Neural cell (in vitro differentiated cells): ENCODE results near the gene GRHL1. TPM values are rescaled to one million over a fixed set of nuclear protein-coding genes. Genes with fewer than 3 reads are reported as not detected.

ENCODE experiments used
- H2AFZ ChIP-seq: fragments of 200-600, 300-800 bp; sonication (generic), shearing (Covaris generic); 2 replicates; pipeline ENCODE4 v1.6.0; 2014; ENCODE audit warnings: low read depth, mild to moderate bottlenecking, antibody characterized with exemption, low read length, moderate library complexity
- H3F3A ChIP-seq: fragments of 200-600 bp; shearing (Covaris generic); 2 replicates; pipeline ENCODE4 v1.6.1; 2016; ENCODE audit warnings: mild to moderate bottlenecking, moderate library complexity, mixed read lengths, antibody characterized with exemption, low read length; ENCODE audit not compliant: insufficient read depth, poor library complexity, severe bottlenecking
- H3K27ac ChIP-seq: fragments of 200-600, 300-800 bp; sonication (generic), shearing (Covaris generic); 2 replicates; pipeline ENCODE4 v1.5.1; 2014; ENCODE audit warnings: mild to moderate bottlenecking, low read length, moderate library complexity
- H3K27me3 ChIP-seq: fragments of 300-800, 200-600 bp; sonication (generic), shearing (Covaris generic); 2 replicates; pipeline ENCODE4 v1.6.0; 2014; ENCODE audit warnings: mild to moderate bottlenecking, low read depth, low read length, moderate library complexity; ENCODE audit not compliant: insufficient read depth
- H3K36me3 ChIP-seq: fragments of 300-800, 200-600 bp; sonication (generic), shearing (Covaris generic); 2 replicates; pipeline ENCODE4 v1.5.1; 2014; ENCODE audit warnings: mild to moderate bottlenecking, antibody characterized with exemption, low read length, moderate library complexity; ENCODE audit not compliant: insufficient read depth
- H3K4me2 ChIP-seq: fragments of 300-800, 200-600 bp; sonication (generic), shearing (Covaris generic); 2 replicates; pipeline ENCODE4 v1.6.0; 2014; ENCODE audit warnings: mild to moderate bottlenecking, low read length
- H3K4me3 ChIP-seq: fragments of 300-800, 200-600 bp; sonication (generic), shearing (Covaris generic); 2 replicates; pipeline ENCODE4 v1.5.1; 2014; ENCODE audit warnings: mild to moderate bottlenecking, low read length, moderate library complexity
- H3K79me2 ChIP-seq: fragments of 200-600 bp; shearing (Covaris generic); replicated peaks from 2 replicates; pipeline ENCODE4 v1.6.0; 2014; ENCODE audit warnings: mild to moderate bottlenecking, low read length, moderate library complexity; ENCODE audit not compliant: insufficient read depth
- H3K9ac ChIP-seq: fragments of 300-800, 200-600 bp; sonication (generic), shearing (Covaris generic); 2 replicates; pipeline ENCODE4 v1.6.1; 2016; ENCODE audit warnings: mild to moderate bottlenecking, low read length, mixed read lengths
- H3K9me2 ChIP-seq: fragments of 200-600 bp; shearing (Covaris generic); 2 replicates; pipeline ENCODE4 v1.6.1; 2016; ENCODE audit warnings: mild to moderate bottlenecking, low read length, mixed read lengths; ENCODE audit not compliant: insufficient read depth
- H3K9me3 ChIP-seq: fragments of 200-600, 300-800 bp; sonication (generic), shearing (Covaris generic); 2 replicates; pipeline ENCODE4 v1.6.1; 2016; ENCODE audit warnings: mild to moderate bottlenecking, mixed run types, low read length, moderate library complexity, mixed read lengths
- H4K20me1 ChIP-seq: fragments of 200-600 bp; shearing (Covaris generic); 2 replicates; pipeline ENCODE4 v1.6.1; 2016; ENCODE audit warnings: mild to moderate bottlenecking, mixed run types; ENCODE audit not compliant: insufficient read depth
- EP300 ChIP-seq: fragments of 450-650 bp; conservative IDR thresholded peaks from 2 replicates; pipeline ENCODE4 v1.6.1; 2014; ENCODE audit warnings: antibody characterized with exemption, mild to moderate bottlenecking, moderate library complexity; ENCODE audit not compliant: poor library complexity, severe bottlenecking
- EZH2 ChIP-seq: fragments of 200-600, 300-800 bp; shearing (Covaris generic), sonication (generic); IDR thresholded peaks from 2 replicates; pipeline ENCODE4 v1.6.1; 2014; ENCODE audit warnings: antibody characterized with exemption, low read length, borderline replicate concordance, mild to moderate bottlenecking; ENCODE audit not compliant: insufficient read depth, poor library complexity, severe bottlenecking
- MXI1 ChIP-seq: fragments of 450-650 bp; conservative IDR thresholded peaks from 2 replicates; pipeline ENCODE4 v1.6.1; 2014; ENCODE audit warnings: antibody characterized with exemption, mild to moderate bottlenecking; ENCODE audit not compliant: poor library complexity, severe bottlenecking
- POLR2AphosphoS5 ChIP-seq: IDR thresholded peaks from 2 replicates; pipeline ENCODE4 v1.6.1; 2012
- RAD21 ChIP-seq: fragments of 450-650 bp; conservative IDR thresholded peaks from 2 replicates; pipeline ENCODE4 v1.6.1; 2014; ENCODE audit warnings: antibody characterized with exemption, mild to moderate bottlenecking, moderate library complexity
- SMC3 ChIP-seq: fragments of 450-650 bp; conservative IDR thresholded peaks from 2 replicates; pipeline ENCODE4 v1.6.1; 2014; ENCODE audit warnings: antibody characterized with exemption, mild to moderate bottlenecking, moderate library complexity; ENCODE audit not compliant: poor library complexity
- TAF1 ChIP-seq: IDR thresholded peaks from 2 replicates; pipeline ENCODE4 v1.6.1; 2012; ENCODE audit warnings: low read depth
- polyA plus RNA-seq: library from polyadenylated mRNA; depleted of rRNA; stranded (reverse); fragments of >200 nt; gene quantifications from 2 replicates; pipeline ENCODE4 v1.2.3, GENCODE V29; 2014
- TF ChIP-seq, protein P1 (sequence below): fragments of 450-650 bp; IDR thresholded peaks from 2 replicates; pipeline ENCODE4 v1.5.1; 2014; ENCODE audit warnings: antibody characterized with exemption, mild to moderate bottlenecking, moderate library complexity; ENCODE audit not compliant: poor library complexity, severe bottlenecking
- TF ChIP-seq, protein P2 (sequence below): IDR thresholded peaks from 2 replicates; pipeline ENCODE4 v1.6.1; 2012; ENCODE audit warnings: borderline replicate concordance

The GRHL1 gene
- polyA plus RNA-seq, 1 donor from 2014 or later, result 26.3 TPM

GRCh38 chr2:10033251-10034006 lies 81.9 kb downstream of the GRHL1 start:
- H3K4me2 ChIP-seq, result no peak overlapping the region
- H3K27me3 ChIP-seq, result no peaks in the 10 kb centered on the region
- H3K79me2 ChIP-seq, result no peaks in the 10 kb centered on the region
- no peaks in the 10 kb centered on the region for H3K36me3 ChIP-seq
- no peak overlapping the region for H3K9ac ChIP-seq
- no peak overlapping the region for H3K27ac ChIP-seq
- H2AFZ ChIP-seq, result no peak overlapping the region
- H3K9me3 ChIP-seq, result no peaks in the 10 kb centered on the region
- H3K4me3 ChIP-seq, result no peak overlapping the region
- H3K9me2 ChIP-seq, result no peaks in the 10 kb centered on the region
- H3F3A ChIP-seq, result no peaks in the 10 kb centered on the region
- H4K20me1 ChIP-seq, result no peaks in the 10 kb centered on the region
- TF ChIP-seq EP300 (no peak), TAF1 (no peak), MXI1 (no peak), RAD21 (no peak), POLR2AphosphoS5 (no peak), EZH2 (no peak), SMC3 (no peak)
- TF ChIP-seq, protein P1, sequence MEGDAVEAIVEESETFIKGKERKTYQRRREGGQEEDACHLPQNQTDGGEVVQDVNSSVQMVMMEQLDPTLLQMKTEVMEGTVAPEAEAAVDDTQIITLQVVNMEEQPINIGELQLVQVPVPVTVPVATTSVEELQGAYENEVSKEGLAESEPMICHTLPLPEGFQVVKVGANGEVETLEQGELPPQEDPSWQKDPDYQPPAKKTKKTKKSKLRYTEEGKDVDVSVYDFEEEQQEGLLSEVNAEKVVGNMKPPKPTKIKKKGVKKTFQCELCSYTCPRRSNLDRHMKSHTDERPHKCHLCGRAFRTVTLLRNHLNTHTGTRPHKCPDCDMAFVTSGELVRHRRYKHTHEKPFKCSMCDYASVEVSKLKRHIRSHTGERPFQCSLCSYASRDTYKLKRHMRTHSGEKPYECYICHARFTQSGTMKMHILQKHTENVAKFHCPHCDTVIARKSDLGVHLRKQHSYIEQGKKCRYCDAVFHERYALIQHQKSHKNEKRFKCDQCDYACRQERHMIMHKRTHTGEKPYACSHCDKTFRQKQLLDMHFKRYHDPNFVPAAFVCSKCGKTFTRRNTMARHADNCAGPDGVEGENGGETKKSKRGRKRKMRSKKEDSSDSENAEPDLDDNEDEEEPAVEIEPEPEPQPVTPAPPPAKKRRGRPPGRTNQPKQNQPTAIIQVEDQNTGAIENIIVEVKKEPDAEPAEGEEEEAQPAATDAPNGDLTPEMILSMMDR, result no peak
- TF ChIP-seq, protein P2, sequence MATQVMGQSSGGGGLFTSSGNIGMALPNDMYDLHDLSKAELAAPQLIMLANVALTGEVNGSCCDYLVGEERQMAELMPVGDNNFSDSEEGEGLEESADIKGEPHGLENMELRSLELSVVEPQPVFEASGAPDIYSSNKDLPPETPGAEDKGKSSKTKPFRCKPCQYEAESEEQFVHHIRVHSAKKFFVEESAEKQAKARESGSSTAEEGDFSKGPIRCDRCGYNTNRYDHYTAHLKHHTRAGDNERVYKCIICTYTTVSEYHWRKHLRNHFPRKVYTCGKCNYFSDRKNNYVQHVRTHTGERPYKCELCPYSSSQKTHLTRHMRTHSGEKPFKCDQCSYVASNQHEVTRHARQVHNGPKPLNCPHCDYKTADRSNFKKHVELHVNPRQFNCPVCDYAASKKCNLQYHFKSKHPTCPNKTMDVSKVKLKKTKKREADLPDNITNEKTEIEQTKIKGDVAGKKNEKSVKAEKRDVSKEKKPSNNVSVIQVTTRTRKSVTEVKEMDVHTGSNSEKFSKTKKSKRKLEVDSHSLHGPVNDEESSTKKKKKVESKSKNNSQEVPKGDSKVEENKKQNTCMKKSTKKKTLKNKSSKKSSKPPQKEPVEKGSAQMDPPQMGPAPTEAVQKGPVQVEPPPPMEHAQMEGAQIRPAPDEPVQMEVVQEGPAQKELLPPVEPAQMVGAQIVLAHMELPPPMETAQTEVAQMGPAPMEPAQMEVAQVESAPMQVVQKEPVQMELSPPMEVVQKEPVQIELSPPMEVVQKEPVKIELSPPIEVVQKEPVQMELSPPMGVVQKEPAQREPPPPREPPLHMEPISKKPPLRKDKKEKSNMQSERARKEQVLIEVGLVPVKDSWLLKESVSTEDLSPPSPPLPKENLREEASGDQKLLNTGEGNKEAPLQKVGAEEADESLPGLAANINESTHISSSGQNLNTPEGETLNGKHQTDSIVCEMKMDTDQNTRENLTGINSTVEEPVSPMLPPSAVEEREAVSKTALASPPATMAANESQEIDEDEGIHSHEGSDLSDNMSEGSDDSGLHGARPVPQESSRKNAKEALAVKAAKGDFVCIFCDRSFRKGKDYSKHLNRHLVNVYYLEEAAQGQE, result no peak

- no peaks in the 10 kb centered on the region for H3K9me3 ChIP-seq
- TF ChIP-seq, protein P1, result no peak
- no peaks in the 10 kb centered on the region for H3K9me2 ChIP-seq
- no peak overlapping the region for H2AFZ ChIP-seq
- no peak overlapping the region for H3K4me3 ChIP-seq
- H3K79me2 ChIP-seq, result no peaks in the 10 kb centered on the region
- H3K9ac ChIP-seq, result no peak overlapping the region
- no peaks in the 10 kb centered on the region for H3K27me3 ChIP-seq
- no peaks in the 10 kb centered on the region for H3K36me3 ChIP-seq
- H3K4me2 ChIP-seq, result no peak overlapping the region
- H3K27ac ChIP-seq, result no peak overlapping the region
- no peaks in the 10 kb centered on the region for H4K20me1 ChIP-seq
- no peaks in the 10 kb centered on the region for H3F3A ChIP-seq
These were observed 83.0 kb downstream of the GRHL1 start for GRCh38 chr2:10034333-10035052.
